ENCODE results near the gene PER3. TPM values are rescaled to one million over a fixed set of nuclear protein-coding genes. Genes with fewer than 3 reads are reported as not detected.

The PER3 gene
- total RNA-seq, 2 experiments from 2014 or later: 0.97 to 1.2 TPM

DNA sequence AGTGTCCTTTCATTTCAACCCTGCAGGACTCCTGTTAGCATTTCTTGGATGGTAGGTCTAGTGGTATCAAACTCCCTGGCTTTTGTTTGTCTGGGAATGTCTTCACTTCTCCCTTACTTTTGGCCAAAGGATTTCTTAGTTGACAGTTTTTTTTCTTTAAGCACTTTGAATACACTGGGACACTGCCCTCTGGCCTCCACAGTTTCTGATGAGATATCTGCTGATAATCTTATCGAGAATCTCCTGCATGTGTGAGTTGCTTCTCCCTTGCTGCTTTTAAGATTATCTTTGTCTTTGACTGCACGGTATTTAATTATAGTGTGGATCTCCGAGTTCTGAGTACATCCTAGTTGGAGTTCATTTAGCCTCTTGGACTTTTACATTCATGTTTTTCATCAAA lies 55.4 kb downstream of the PER3 start:
- ChIA-PET POLR2A (no interaction called here), CTCF (no interaction called here)
- Mint-ChIP-seq H3K9me3 (ENCODE audit: insufficient read depth) (peaks cover 8% of the 10 kb centered on the region), H3K4me3 (no peak overlapping the region), H3K36me3 (ENCODE audit: low read depth) (peaks cover 24% of the 10 kb centered on the region), H3K4me1 (ENCODE audit: low read depth) (peaks cover 12% of the 10 kb centered on the region), H3K27ac (no peak overlapping the region), H3K27me3 (ENCODE audit: low read depth) (no peaks in the 10 kb centered on the region)
- DNase-seq (no peak), ATAC-seq (no peak)

GRCh38 chr1:7842517-7842916 lies 58.4 kb downstream of the PER3 start:
- Mint-ChIP-seq H3K36me3 (ENCODE audit: low read depth) (peaks cover 18% of the 10 kb centered on the region), H3K9me3 (ENCODE audit: insufficient read depth) (peaks cover 8% of the 10 kb centered on the region), H3K4me3 (no peak overlapping the region), H3K27ac (peak overlapping the region; percentile 55), H3K4me1 (ENCODE audit: low read depth) (peaks cover 12% of the 10 kb centered on the region), H3K27me3 (ENCODE audit: low read depth) (peaks cover 4% of the 10 kb centered on the region)
- peak; percentile 69 for DNase-seq
- no peak for ATAC-seq
- POLR2A ChIA-PET: no interaction called here
- CTCF ChIA-PET: no interaction called here

DNA sequence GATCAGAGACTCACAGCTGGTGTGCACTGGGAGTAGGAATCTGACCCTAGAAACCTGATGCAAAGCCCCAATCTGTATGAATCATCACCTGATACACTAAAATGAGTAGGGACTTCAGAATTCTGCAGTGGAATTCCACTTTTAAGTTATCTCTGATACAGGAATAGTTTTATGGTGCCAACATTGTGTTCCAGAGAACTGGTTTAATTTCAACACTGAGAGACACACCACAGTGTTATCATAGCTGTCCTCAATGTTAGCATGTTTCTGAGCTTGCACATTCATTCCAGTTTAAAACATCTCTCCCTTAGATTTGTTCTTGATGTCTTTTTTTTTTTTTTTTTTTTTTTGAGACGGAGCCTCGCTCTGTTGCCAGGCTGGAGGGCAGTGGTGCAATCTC lies 61.7 kb downstream of the PER3 start:
- ChIA-PET CTCF (interaction anchor here (1.6 kb wide), 1 partner anchor 93 kb away, joined by 3 read pairs; no protein-coding TSS in a partner anchor), POLR2A (no interaction called here)
- Mint-ChIP-seq H3K4me1 (ENCODE audit: low read depth) (peaks cover 12% of the 10 kb centered on the region), H3K36me3 (ENCODE audit: low read depth) (peaks cover 1% of the 10 kb centered on the region), H3K27me3 (ENCODE audit: low read depth) (peaks cover 4% of the 10 kb centered on the region), H3K4me3 (no peak overlapping the region), H3K27ac (no peak overlapping the region), H3K9me3 (ENCODE audit: insufficient read depth) (no peaks in the 10 kb centered on the region)
- no peak for DNase-seq
- ATAC-seq: no peak

GRCh38 chr1:7846656-7847055 lies 62.6 kb downstream of the PER3 start:
- DNase-seq: no peak
- POLR2A ChIA-PET: no interaction called here
- H3K27me3 Mint-ChIP-seq (ENCODE audit: low read depth): peaks cover 7% of the 10 kb centered on the region

DNA sequence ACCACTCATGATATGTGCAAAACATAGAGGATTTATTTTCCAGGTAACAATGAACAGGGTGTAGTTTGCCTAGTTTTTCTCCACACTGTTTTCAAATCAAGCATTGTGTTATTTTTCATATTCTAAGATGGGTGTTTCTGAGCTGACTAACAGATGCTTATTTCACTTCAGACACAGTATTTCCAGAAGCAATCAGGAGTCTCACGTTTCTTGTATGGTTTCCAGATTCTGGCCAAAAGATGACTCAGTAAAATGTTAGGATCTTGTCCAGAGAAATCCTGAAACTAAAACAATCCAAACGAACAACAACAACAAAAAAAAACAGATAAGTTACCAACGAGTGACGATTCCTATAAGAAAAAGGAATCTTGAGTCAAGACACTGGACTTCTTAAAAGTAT lies 63.5 kb downstream of the PER3 start:
- no peak for DNase-seq
- ChIA-PET CTCF (interaction anchor here (0.6 to 1.2 kb wide), 2 partner anchors 26 to 180 kb away, joined by 3 read pairs; no protein-coding TSS in a partner anchor), POLR2A (no interaction called here)
- no peak for ATAC-seq
- Mint-ChIP-seq H3K27me3 (ENCODE audit: low read depth) (peaks cover 8% of the 10 kb centered on the region), H3K36me3 (ENCODE audit: low read depth) (no peaks in the 10 kb centered on the region), H3K4me1 (ENCODE audit: low read depth) (peaks cover 7% of the 10 kb centered on the region), H3K27ac (no peak overlapping the region), H3K9me3 (ENCODE audit: insufficient read depth) (no peaks in the 10 kb centered on the region), H3K4me3 (no peak overlapping the region)

More at GRCh38 chr1:7846656-7847055, 62.6 kb downstream of the PER3 start:
- Mint-ChIP-seq H3K4me1 (ENCODE audit: low read depth) (peaks cover 9% of the 10 kb centered on the region), H3K27ac (no peak overlapping the region), H3K4me3 (no peak overlapping the region), H3K36me3 (ENCODE audit: low read depth) (no peaks in the 10 kb centered on the region), H3K9me3 (ENCODE audit: insufficient read depth) (no peaks in the 10 kb centered on the region)
- CTCF ChIA-PET: interaction anchor here (1.2 to 1.6 kb wide), 2 partner anchors 94 to 179 kb away, joined by 3 read pairs; no protein-coding TSS in a partner anchor
- ATAC-seq: no peak

GRCh38 chr1:7850786-7851185 lies 66.7 kb downstream of the PER3 start:
- Mint-ChIP-seq H3K27ac (no peak overlapping the region), H3K9me3 (ENCODE audit: insufficient read depth) (no peaks in the 10 kb centered on the region), H3K36me3 (ENCODE audit: low read depth) (no peaks in the 10 kb centered on the region), H3K4me1 (ENCODE audit: low read depth) (no peaks in the 10 kb centered on the region), H3K27me3 (ENCODE audit: low read depth) (peaks cover 17% of the 10 kb centered on the region), H3K4me3 (no peak overlapping the region)
- ChIA-PET POLR2A (no interaction called here), CTCF (interaction anchor here (1.2 to 1.5 kb wide), 2 partner anchors 10 to 49 kb away, joined by 3 read pairs; no protein-coding TSS in a partner anchor)
- no peak for DNase-seq
- ATAC-seq: no peak

DNA sequence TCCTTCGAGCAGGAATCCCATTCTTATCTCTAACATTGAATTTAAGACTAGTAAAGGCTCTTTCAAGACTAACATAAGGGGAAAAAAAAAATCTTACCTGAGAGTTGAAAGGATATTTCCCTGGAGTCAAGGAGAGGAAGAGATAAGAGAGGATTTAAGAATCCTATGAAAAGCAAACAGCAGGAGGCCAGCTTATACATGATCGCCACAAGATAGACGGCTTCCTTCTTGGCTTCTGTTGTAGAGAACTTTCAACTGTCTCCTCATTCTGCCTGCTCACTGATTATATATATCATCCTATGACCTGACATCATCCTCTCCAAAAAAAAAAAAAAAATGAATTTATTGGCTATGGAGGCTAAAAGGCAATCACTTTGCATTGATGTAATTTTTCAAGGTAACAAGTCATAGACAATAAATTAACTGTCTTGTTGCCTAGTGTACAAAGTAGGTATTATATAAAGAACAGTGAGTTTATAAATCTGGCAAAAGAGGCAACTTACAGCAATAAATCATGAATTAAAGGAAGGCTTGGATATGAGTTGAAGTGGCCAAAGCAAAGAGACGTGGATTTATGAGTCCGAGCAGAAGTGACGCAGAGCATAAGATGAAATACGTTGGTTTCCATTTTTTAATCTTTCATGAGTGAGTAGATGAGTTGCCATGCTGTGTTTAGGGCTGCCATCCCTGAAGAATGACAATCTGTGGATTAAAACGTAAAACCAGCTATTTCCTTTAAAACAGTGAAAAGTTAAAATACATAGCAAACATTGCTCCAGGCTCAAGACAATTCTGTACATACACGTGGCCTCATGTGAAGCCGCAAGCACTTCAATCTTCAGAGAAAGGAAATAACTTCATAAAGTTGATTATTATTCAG lies 69.0 kb downstream of the PER3 start, which contains the start of gene UTS2:
Gene UTS2, minus strand, starts transcription at position 262 of the 880 bp plus-strand sequence. Its CDS starts 62 bp downstream, at position 200.
- no peaks in the 10 kb centered on the region for H3K4me1 Mint-ChIP-seq (ENCODE audit: low read depth)
- H3K4me3 Mint-ChIP-seq: no peak within 1 kb of the TSS
- ChIA-PET CTCF (no interaction called here), POLR2A (no interaction called here)
- no peak for DNase-seq
- H3K36me3 Mint-ChIP-seq (ENCODE audit: low read depth): no peaks in the 10 kb centered on the region
- H3K27ac Mint-ChIP-seq: no peak within 1 kb of the TSS
- peaks cover 13% of the 10 kb centered on the region for H3K27me3 Mint-ChIP-seq (ENCODE audit: low read depth)
- no peak for ATAC-seq
- no peaks in the 10 kb centered on the region for H3K9me3 Mint-ChIP-seq (ENCODE audit: insufficient read depth)

DNA sequence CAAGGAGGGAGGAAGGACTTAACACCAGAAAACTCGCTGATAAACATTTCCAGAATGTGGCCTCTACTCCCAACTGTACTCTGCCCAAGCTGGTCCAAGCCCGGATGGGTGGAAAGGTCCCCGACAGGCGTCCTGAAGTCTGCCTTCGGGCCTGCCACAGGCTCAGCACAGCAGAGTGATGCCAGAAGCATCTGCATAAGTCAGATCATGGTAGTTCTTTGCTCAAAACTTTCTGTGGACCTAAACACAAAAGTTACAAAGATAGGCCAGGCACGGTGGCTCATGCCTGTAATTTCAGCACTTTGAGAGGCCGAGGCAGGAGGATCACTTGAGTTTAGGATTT lies 69.6 kb downstream of the PER3 start:
- no peaks in the 10 kb centered on the region for H3K9me3 Mint-ChIP-seq (ENCODE audit: insufficient read depth)
- CTCF ChIA-PET: no interaction called here
- POLR2A ChIA-PET: no interaction called here
- no peaks in the 10 kb centered on the region for H3K36me3 Mint-ChIP-seq (ENCODE audit: low read depth)
- no peak overlapping the region for H3K4me3 Mint-ChIP-seq
- H3K27ac Mint-ChIP-seq: no peak overlapping the region
- no peaks in the 10 kb centered on the region for H3K4me1 Mint-ChIP-seq (ENCODE audit: low read depth)
- H3K27me3 Mint-ChIP-seq (ENCODE audit: low read depth): peaks cover 13% of the 10 kb centered on the region
- ATAC-seq (no peak), DNase-seq (no peak)

DNA sequence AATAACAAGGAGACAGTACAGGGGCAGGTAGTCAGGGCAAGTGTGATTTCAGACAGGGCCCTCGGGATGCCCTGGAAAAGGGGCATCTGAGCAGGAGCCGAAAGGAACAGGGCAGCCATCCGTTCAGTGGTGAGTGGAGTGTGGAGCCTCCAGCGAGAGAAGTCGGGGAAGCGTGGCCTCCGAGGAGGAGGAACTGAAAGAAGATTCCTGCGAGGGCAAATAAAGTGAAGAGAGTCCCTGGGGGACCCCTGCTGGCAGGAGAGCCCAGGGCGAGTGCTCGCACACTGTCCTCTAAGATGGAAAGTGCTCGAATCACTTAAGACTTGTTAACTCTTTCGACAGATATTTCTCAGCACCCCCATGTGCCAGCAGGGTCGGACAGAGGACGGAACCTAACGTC lies 72.3 kb downstream of the PER3 start:
- H3K27me3 Mint-ChIP-seq (ENCODE audit: low read depth): peaks cover 12% of the 10 kb centered on the region
- no peaks in the 10 kb centered on the region for H3K36me3 Mint-ChIP-seq (ENCODE audit: low read depth)
- ChIA-PET CTCF (no interaction called here), POLR2A (no interaction called here)
- DNase-seq (no peak), ATAC-seq (no peak)
- no peaks in the 10 kb centered on the region for H3K4me1 Mint-ChIP-seq (ENCODE audit: low read depth)
- no peaks in the 10 kb centered on the region for H3K9me3 Mint-ChIP-seq (ENCODE audit: insufficient read depth)
- no peak overlapping the region for H3K4me3 Mint-ChIP-seq
- no peak overlapping the region for H3K27ac Mint-ChIP-seq

- Mint-ChIP-seq H3K4me3 (no peak overlapping the region), H3K36me3 (ENCODE audit: low read depth) (no peaks in the 10 kb centered on the region), H3K9me3 (ENCODE audit: insufficient read depth) (no peaks in the 10 kb centered on the region), H3K27me3 (ENCODE audit: low read depth) (peaks cover 10% of the 10 kb centered on the region), H3K27ac (no peak overlapping the region), H3K4me1 (ENCODE audit: low read depth) (no peaks in the 10 kb centered on the region)
- ChIA-PET POLR2A (no interaction called here), CTCF (interaction anchor here (1.0 to 1.4 kb wide), 2 partner anchors 36 to 189 kb away, joined by 3 read pairs; no protein-coding TSS in a partner anchor)
- ATAC-seq (no peak), DNase-seq (no peak)
Measured at GRCh38 chr1:7857000-7857399, 72.9 kb downstream of the PER3 start.

- ChIA-PET POLR2A (no interaction called here), CTCF (interaction anchor here (1.4 kb wide), 1 partner anchor 37 kb away, joined by 3 read pairs; no protein-coding TSS in a partner anchor)
- Mint-ChIP-seq H3K27me3 (ENCODE audit: low read depth) (peaks cover 7% of the 10 kb centered on the region), H3K4me1 (ENCODE audit: low read depth) (no peaks in the 10 kb centered on the region), H3K4me3 (no peak overlapping the region), H3K27ac (no peak overlapping the region), H3K9me3 (ENCODE audit: insufficient read depth) (no peaks in the 10 kb centered on the region), H3K36me3 (ENCODE audit: low read depth) (no peaks in the 10 kb centered on the region)
- ATAC-seq (no peak), DNase-seq (no peak)
Measured at GRCh38 chr1:7857985-7858384, 73.9 kb downstream of the PER3 start.

GRCh38 chr1:7859406-7859805 lies 75.3 kb downstream of the PER3 start:
- Mint-ChIP-seq H3K27ac (no peak overlapping the region), H3K4me3 (no peak overlapping the region), H3K9me3 (ENCODE audit: insufficient read depth) (no peaks in the 10 kb centered on the region), H3K4me1 (ENCODE audit: low read depth) (no peaks in the 10 kb centered on the region), H3K36me3 (ENCODE audit: low read depth) (no peaks in the 10 kb centered on the region), H3K27me3 (ENCODE audit: low read depth) (peaks cover 1% of the 10 kb centered on the region)
- CTCF ChIA-PET: no interaction called here
- no peak for ATAC-seq
- no peak for DNase-seq
- POLR2A ChIA-PET: no interaction called here
